Dermis microvascular lymphatic vessel endothelial cell (primary cell): ENCODE results near the gene PADI1. TPM values are rescaled to one million over a fixed set of nuclear protein-coding genes. Genes with fewer than 3 reads are reported as not detected.
"Not testable (repeated sequence)": the region's sequence is repeated elsewhere in the genome, so short reads cannot be mapped to it uniquely, and the experiment has no call there.

Source experiments
- DNase-seq, 2 donors: peaks; one replicate each; pipeline versions ENCODE4 v3.0.0 to v3.0.0-alpha.2; 2010; ENCODE audit warnings: low read depth in 2 of 2
- total RNA-seq: library from RNA; depleted of rRNA; stranded (reverse); fragments of >200 nt; gene quantifications from 2 replicates; pipeline ENCODE4 v1.2.1, GENCODE V29; 2014

Gene PADI1
- total RNA-seq, 1 donor from 2014 or later: under 0.01 TPM

- peak; percentile 66 to 86 for DNase-seq
Measured at GRCh38 chr1:17239420-17239819, 34.5 kb downstream of the PADI1 start.

- DNase-seq: not testable (repeated sequence)
Measured at GRCh38 chr1:17241011-17241779, 36.3 kb downstream of the PADI1 start.

- DNase-seq: not testable (repeated sequence)
Measured at GRCh38 chr1:17241780-17242074, 36.8 kb downstream of the PADI1 start.

GRCh38 chr1:17243274-17243673, 38.3 kb downstream of the PADI1 start:
- DNase-seq: no peak

GRCh38 chr1:17244821-17245740, 40.2 kb downstream of the PADI1 start:
- no peak for DNase-seq

GRCh38 chr1:17245816-17246325, 40.9 kb downstream of the PADI1 start:
- no peak for DNase-seq

- DNase-seq: no peak
Measured at GRCh38 chr1:17246971-17247370, 42.0 kb downstream of the PADI1 start.

- no peak for DNase-seq
Measured at GRCh38 chr1:17248781-17249180, 43.9 kb downstream of the PADI1 start, which contains the start of gene PADI3. Gene PADI3 (plus strand): TSS chr1:17249098. CDS start chr1:17249138, 40 bp downstream.

GRCh38 chr1:17250601-17251000, 45.7 kb downstream of the PADI1 start:
- peak; percentile 6 to 34 for DNase-seq

- DNase-seq: no peak
Measured at GRCh38 chr1:17251246-17251645, 46.3 kb downstream of the PADI1 start.

- DNase-seq: peak in 1 of 2 donors; percentile 23
Measured at GRCh38 chr1:17251701-17252376, 46.9 kb downstream of the PADI1 start.

GRCh38 chr1:17255336-17255735, 50.4 kb downstream of the PADI1 start:
- DNase-seq: no peak

GRCh38 chr1:17258116-17258757, 53.3 kb downstream of the PADI1 start:
- DNase-seq: no peak

GRCh38 chr1:17258758-17259130, 53.8 kb downstream of the PADI1 start:
- DNase-seq: no peak

- DNase-seq: no peak
Measured at GRCh38 chr1:17259233-17259873, 54.4 kb downstream of the PADI1 start.

- no peak for DNase-seq
Measured at GRCh38 chr1:17260264-17260663, 55.3 kb downstream of the PADI1 start.

- no peak for DNase-seq
Measured at GRCh38 chr1:17260738-17261137, 55.8 kb downstream of the PADI1 start.

- DNase-seq: no peak
Measured at GRCh38 chr1:17263936-17264335, 59.0 kb downstream of the PADI1 start.

GRCh38 chr1:17264470-17264869, 59.5 kb downstream of the PADI1 start:
- DNase-seq: no peak

GRCh38 chr1:17265162-17265561, 60.2 kb downstream of the PADI1 start:
- no peak for DNase-seq

- DNase-seq: no peak
Measured at GRCh38 chr1:17265950-17266349, 61.0 kb downstream of the PADI1 start.
